ENCODE results near the gene CLASP1. TPM values are rescaled to one million over a fixed set of nuclear protein-coding genes. Genes with fewer than 3 reads are reported as not detected.

CLASP1 gene
- total and polyA plus RNA-seq, 2 of the 8 experiments (the other 6 are each of a cell fraction or from before 2014, with no cell fraction given), result 7.3 to 53.9 TPM

DNA sequence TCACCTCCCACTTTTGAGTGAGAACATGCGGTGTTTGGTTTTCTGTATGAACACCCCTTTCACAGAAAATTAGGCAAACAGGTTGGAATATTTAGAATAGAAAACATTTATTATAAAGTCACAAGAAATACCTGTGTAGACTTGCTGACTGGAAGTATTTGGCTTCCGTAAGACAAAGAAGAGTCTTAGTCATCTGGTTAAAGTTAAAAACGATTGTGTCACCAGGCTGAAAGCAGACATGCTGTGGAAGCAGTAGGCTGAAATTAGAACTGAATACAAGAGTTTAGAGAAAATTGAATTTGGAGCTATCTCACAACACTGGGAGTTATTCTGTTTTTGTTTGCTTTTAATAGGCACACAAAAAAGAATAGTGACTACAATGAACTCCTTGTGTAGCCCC lies 16.2 kb upstream of the CLASP1 start:
- H4K20me1 ChIP-seq (replicated peaks in 1 of 2; ENCODE audit: control insufficient read depth in 1 of 2, insufficient read depth in 2 of 2, low read length in 2 of 2), result no peaks in the 10 kb centered on the region
- H2BK5ac ChIP-seq (ENCODE audit: low read depth, low read length), result no peak overlapping the region
- no peak overlapping the region for H3K4me3 ChIP-seq (ENCODE audit: extremely low read depth in 1 of 4, insufficient read depth in 2 of 4, low read depth in 3 of 4, low read length in 4 of 4)
- H4K8ac ChIP-seq (ENCODE audit: extremely low read depth, insufficient read depth, low read length), result no peak overlapping the region
- no peak for FAIRE-seq
- no peak overlapping the region for H2AFZ ChIP-seq (ENCODE audit: low read length)
- H3K14ac ChIP-seq (ENCODE audit: insufficient read length), result no peak overlapping the region
- DNase-seq (ENCODE audit: low read depth in 1 of 2, low spot score in 2 of 2), result no peak
- TF ChIP-seq JUND (IDR thresholded peaks at IDR 0.05; ENCODE audit: low read length) (no peak), POU5F1 (IDR thresholded peaks at IDR 0.05; ENCODE audit: low read depth, low read length) (no peak), CREB1 (IDR thresholded peaks at IDR 0.05) (no peak), CEBPB (IDR thresholded peaks at IDR 0.05; ENCODE audit: low read depth, low read length) (no peak), NANOG (IDR thresholded peaks at IDR 0.05; ENCODE audit: insufficient read depth, low read depth, low read length, poor library complexity, severe bottlenecking) (no peak), TCF12 (IDR thresholded peaks at IDR 0.05; ENCODE audit: low read depth, low read length) (no peak), SIN3A (conservative IDR thresholded peaks at IDR 0.05 in 1 of 2, IDR thresholded peaks at IDR 0.05 in 1 of 2; ENCODE audit: low read depth in 1 of 2, low read length in 2 of 2) (no peak), SIX5 (IDR thresholded peaks at IDR 0.05; ENCODE audit: low read depth, low read length) (no peak)
- TF ChIP-seq, protein P1, sequence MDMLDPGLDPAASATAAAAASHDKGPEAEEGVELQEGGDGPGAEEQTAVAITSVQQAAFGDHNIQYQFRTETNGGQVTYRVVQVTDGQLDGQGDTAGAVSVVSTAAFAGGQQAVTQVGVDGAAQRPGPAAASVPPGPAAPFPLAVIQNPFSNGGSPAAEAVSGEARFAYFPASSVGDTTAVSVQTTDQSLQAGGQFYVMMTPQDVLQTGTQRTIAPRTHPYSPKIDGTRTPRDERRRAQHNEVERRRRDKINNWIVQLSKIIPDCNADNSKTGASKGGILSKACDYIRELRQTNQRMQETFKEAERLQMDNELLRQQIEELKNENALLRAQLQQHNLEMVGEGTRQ (IDR thresholded peaks at IDR 0.05; ENCODE audit: low read length), result no peak
- peaks cover 0 to 5% of the 10 kb centered on the region in 2 experiments; a peak in 2 of 4 replicates for H3K9me3 ChIP-seq (ENCODE audit: insufficient read depth in 2 of 2, low read depth in 1 of 2, low read length in 1 of 2)
- H3K36me3 ChIP-seq (ENCODE audit: control insufficient read depth in 2 of 4, insufficient read depth in 4 of 4, low read length in 3 of 4), result peaks cover 0 to 5% (median 0%) of the 10 kb centered on the region in 4 experiments; a peak in 2 of 8 replicates
- ChIA-PET CTCF (ENCODE audit: partially characterized antibody) (interaction anchor here (1.7 to 1.8 kb wide), 2 partner anchors 34 to 135 kb away, joined by 4 to 5 read pairs; partner anchors contain the start of gene RNU4ATAC), POLR2A (ENCODE audit: partially characterized antibody) (interaction anchor here (1.0 to 4.5 kb wide), 3 partner anchors 15 to 135 kb away, joined by 3 to 24 read pairs (median 20); partner anchors contain the start of genes CLASP1 and RNU4ATAC)
- no peak overlapping the region for H3K4me2 ChIP-seq (ENCODE audit: insufficient read depth in 1 of 2, low read depth in 2 of 2, low read length in 2 of 2)
- H2BK120ac ChIP-seq (replicated peaks; ENCODE audit: low read depth, low read length), result no peak overlapping the region
- H3K18ac ChIP-seq (ENCODE audit: extremely low read depth, low read length), result no peak overlapping the region
- no peak overlapping the region for H2BK12ac ChIP-seq (ENCODE audit: low read depth, low read length)
- WGBS, 2 experiments (ENCODE audit: extremely low coverage in 1 of 2, insufficient coverage in 1 of 2, insufficient read length in 1 of 2, insufficient replicate concordance in 2 of 2, low coverage in 1 of 2, low lambda C conversion rate in 2 of 2, missing lambda C conversion rate in 1 of 2), result 87% methylated on average over 3 of the region's 3 CpGs; no CpG with 5 or more reads in 1 of the 2 experiments
- no peaks in the 10 kb centered on the region for H3K23me2 ChIP-seq (ENCODE audit: low read depth, low read length)
- no peak overlapping the region for H3K23ac ChIP-seq (ENCODE audit: insufficient read length)
- H3K4ac ChIP-seq (replicated peaks; ENCODE audit: insufficient read length, low read depth, low read length), result no peak overlapping the region
- H3K79me2 ChIP-seq (ENCODE audit: control insufficient read depth in 1 of 2, insufficient read depth in 2 of 2, low read length in 2 of 2), result peaks cover 0 to 17% of the 10 kb centered on the region in 2 experiments; a peak in 1 of 4 replicates
- H4K5ac ChIP-seq (ENCODE audit: insufficient read length, low read depth, low read length), result no peak overlapping the region
- no peak overlapping the region for H3K9ac ChIP-seq (replicated peaks in 1 of 4; ENCODE audit: extremely low read depth in 1 of 4, low read depth in 3 of 4, low read length in 3 of 4)
- H3K4me1 ChIP-seq (replicated peaks in 1 of 4; ENCODE audit: control insufficient read depth in 3 of 4, insufficient read depth in 4 of 4, low read length in 3 of 4), result peaks cover 0 to 4% (median under 1%) of the 10 kb centered on the region in 4 experiments; a peak in 4 of 7 replicates
- no peaks in the 10 kb centered on the region for H3K79me1 ChIP-seq (ENCODE audit: low read depth, low read length)
- H4K91ac ChIP-seq (replicated peaks; ENCODE audit: insufficient read length, low read length), result no peak overlapping the region
- no peak overlapping the region for H2BK15ac ChIP-seq (ENCODE audit: low read length)
- H3K27ac ChIP-seq (ENCODE audit: low read depth, low read length), result no peak overlapping the region
- no peak overlapping the region for H2AK5ac ChIP-seq (ENCODE audit: low read depth, low read length)
- no peak overlapping the region for H3K56ac ChIP-seq (replicated peaks; ENCODE audit: insufficient read length, low read depth, low read length)
- no peak overlapping the region for H2BK20ac ChIP-seq (ENCODE audit: low read length)
- H3K27me3 ChIP-seq (replicated peaks in 1 of 4; ENCODE audit: control insufficient read depth in 3 of 4, extremely low read depth in 1 of 4, insufficient read depth in 3 of 4, low read length in 3 of 4), result no peaks in the 10 kb centered on the region; a peak in 1 of 7 replicates

Measured in H1 (cell line).